Measurements from ENCODE around the gene ANKS1B. TPM values are rescaled to one million over a fixed set of nuclear protein-coding genes. Genes with fewer than 3 reads are reported as not detected.

Gene ANKS1B
- total RNA-seq, 1 experiment from 2014 or later, result 9.7 TPM

DNA sequence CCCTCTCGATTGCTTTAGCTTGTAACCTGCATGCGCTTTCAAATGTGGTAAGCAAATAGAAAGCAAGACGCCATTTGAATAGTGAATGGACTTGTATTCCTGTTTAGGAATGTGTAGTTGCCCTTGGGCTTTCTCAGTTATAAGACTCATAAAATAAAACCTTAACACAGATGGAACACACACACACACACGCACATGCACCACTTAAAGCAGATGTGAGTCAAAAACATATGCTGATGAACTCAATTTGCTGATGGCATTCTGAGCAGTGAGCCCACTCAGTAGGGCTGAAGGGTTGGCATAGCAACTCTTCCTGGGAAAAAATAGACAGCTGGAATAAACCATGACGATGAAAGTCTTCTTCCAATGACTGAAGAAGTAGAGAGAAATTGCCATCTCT is 979.1 kb downstream of the ANKS1B start:
- no TSS peak for BruUV-seq (replicated peaks)
- ChIA-PET POLR2A (no interaction called here), CTCF (no interaction called here)

DNA sequence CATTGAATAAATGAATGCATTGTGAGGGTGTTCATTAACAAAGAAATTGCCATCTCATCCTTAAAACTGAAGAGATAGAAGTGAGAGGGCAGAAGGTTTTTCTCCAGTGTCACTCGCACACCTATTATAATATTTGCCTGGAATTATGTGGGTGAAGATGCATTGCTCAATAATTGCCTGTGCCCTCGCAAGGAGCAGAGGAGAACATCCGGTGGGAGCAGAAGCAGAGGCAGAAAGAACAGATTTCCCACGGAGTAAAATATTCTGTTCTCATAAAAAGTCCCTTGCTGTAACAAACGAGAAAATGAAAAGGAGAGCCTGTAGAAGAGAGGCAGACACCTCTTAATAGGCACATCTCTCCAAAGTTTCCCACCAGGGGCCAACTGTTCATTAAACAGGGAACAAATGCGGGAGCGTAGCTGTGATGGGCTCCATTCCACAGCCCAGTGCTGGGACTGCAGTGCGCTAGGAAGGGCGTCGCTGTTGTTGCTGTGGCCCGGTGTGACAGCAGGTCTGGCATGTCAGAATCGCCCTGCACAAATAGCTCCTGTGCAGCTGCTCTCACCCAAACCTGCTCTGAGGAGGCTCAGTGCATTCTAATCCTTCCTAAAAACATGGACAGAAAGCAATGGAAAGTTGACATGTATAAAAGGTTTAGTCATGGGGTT is 979.8 kb downstream of the ANKS1B start:
- ATAC-seq, result no peak
- no peak overlapping the region for H3K4me3 ChIP-seq (ENCODE audit: low read depth in 2 of 2, low read length in 2 of 2)
- TF ChIP-seq TCF7L2 (IDR thresholded peaks at IDR 0.05; ENCODE audit: low read depth, low read length) (no peak), POLR2AphosphoS5 (IDR thresholded peaks at IDR 0.05; ENCODE audit: low read depth, low read length) (no peak), SIN3A (IDR thresholded peaks at IDR 0.05; ENCODE audit: borderline replicate concordance, insufficient read depth, low read depth, low read length) (no peak)
- TF ChIP-seq, protein P1, sequence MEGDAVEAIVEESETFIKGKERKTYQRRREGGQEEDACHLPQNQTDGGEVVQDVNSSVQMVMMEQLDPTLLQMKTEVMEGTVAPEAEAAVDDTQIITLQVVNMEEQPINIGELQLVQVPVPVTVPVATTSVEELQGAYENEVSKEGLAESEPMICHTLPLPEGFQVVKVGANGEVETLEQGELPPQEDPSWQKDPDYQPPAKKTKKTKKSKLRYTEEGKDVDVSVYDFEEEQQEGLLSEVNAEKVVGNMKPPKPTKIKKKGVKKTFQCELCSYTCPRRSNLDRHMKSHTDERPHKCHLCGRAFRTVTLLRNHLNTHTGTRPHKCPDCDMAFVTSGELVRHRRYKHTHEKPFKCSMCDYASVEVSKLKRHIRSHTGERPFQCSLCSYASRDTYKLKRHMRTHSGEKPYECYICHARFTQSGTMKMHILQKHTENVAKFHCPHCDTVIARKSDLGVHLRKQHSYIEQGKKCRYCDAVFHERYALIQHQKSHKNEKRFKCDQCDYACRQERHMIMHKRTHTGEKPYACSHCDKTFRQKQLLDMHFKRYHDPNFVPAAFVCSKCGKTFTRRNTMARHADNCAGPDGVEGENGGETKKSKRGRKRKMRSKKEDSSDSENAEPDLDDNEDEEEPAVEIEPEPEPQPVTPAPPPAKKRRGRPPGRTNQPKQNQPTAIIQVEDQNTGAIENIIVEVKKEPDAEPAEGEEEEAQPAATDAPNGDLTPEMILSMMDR (IDR thresholded peaks at IDR 0.05), result no peak
- TF ChIP-seq, protein P2, sequence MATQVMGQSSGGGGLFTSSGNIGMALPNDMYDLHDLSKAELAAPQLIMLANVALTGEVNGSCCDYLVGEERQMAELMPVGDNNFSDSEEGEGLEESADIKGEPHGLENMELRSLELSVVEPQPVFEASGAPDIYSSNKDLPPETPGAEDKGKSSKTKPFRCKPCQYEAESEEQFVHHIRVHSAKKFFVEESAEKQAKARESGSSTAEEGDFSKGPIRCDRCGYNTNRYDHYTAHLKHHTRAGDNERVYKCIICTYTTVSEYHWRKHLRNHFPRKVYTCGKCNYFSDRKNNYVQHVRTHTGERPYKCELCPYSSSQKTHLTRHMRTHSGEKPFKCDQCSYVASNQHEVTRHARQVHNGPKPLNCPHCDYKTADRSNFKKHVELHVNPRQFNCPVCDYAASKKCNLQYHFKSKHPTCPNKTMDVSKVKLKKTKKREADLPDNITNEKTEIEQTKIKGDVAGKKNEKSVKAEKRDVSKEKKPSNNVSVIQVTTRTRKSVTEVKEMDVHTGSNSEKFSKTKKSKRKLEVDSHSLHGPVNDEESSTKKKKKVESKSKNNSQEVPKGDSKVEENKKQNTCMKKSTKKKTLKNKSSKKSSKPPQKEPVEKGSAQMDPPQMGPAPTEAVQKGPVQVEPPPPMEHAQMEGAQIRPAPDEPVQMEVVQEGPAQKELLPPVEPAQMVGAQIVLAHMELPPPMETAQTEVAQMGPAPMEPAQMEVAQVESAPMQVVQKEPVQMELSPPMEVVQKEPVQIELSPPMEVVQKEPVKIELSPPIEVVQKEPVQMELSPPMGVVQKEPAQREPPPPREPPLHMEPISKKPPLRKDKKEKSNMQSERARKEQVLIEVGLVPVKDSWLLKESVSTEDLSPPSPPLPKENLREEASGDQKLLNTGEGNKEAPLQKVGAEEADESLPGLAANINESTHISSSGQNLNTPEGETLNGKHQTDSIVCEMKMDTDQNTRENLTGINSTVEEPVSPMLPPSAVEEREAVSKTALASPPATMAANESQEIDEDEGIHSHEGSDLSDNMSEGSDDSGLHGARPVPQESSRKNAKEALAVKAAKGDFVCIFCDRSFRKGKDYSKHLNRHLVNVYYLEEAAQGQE (IDR thresholded peaks at IDR 0.05; ENCODE audit: insufficient read depth in 1 of 2, low read depth in 2 of 2, low read length in 1 of 2), result no peak
- no TSS peak for BruUV-seq (replicated peaks)
- no peak for DNase-seq (ENCODE audit: low read depth, low spot score)
- POLR2A ChIA-PET, result no interaction called here
- no peaks in the 10 kb centered on the region for H3K4me1 ChIP-seq (ENCODE audit: control insufficient read depth, insufficient read depth, low read length)
- H3K27ac ChIP-seq (ENCODE audit: low read length), result no peak overlapping the region
- intact Hi-C loops (cut with micrococcal nuclease; ENCODE audit: unreplicated experiment) (no loop called here), in situ Hi-C loops (cut with HindIII; ENCODE audit: low pct_unique_long_range_greater_than_20kb, low sequenced_read_pairs) (no loop called here)
- CTCF ChIA-PET, result interaction anchor here (0.8 kb wide), 1 partner anchor 237 kb away, joined by 3 read pairs; no protein-coding TSS in a partner anchor
- no peaks in the 10 kb centered on the region for H3K27me3 ChIP-seq (ENCODE audit: control insufficient read depth, insufficient read depth, low read length)
- H3K9me3 ChIP-seq (ENCODE audit: control insufficient read depth, insufficient read depth, low read depth, low read length), result no peaks in the 10 kb centered on the region
- no peaks in the 10 kb centered on the region for H3K36me3 ChIP-seq (ENCODE audit: control insufficient read depth, insufficient read depth, low read length)

More for the DNA sequence above, 979.1 kb downstream of the ANKS1B start:
- in situ Hi-C loops (cut with HindIII; ENCODE audit: low pct_unique_long_range_greater_than_20kb, low sequenced_read_pairs) (no loop called here), intact Hi-C loops (cut with micrococcal nuclease; ENCODE audit: unreplicated experiment) (no loop called here)
- no peak for ATAC-seq
- Histone ChIP-seq H3K4me1 (ENCODE audit: control insufficient read depth, insufficient read depth, low read length) (no peaks in the 10 kb centered on the region), H3K27me3 (ENCODE audit: control insufficient read depth, insufficient read depth, low read length) (no peaks in the 10 kb centered on the region), H3K9me3 (ENCODE audit: control insufficient read depth, insufficient read depth, low read depth, low read length) (no peaks in the 10 kb centered on the region), H3K27ac (ENCODE audit: low read length) (no peak overlapping the region), H3K4me3 (ENCODE audit: low read depth in 2 of 2, low read length in 2 of 2) (no peak overlapping the region), H3K36me3 (ENCODE audit: control insufficient read depth, insufficient read depth, low read length) (no peaks in the 10 kb centered on the region)
- DNase-seq (ENCODE audit: low read depth, low spot score), result no peak
- no peak for TF ChIP-seq POLR2AphosphoS5 (IDR thresholded peaks at IDR 0.05; ENCODE audit: low read depth, low read length)
- TF ChIP-seq, protein P1 (IDR thresholded peaks at IDR 0.05), result no peak
- TF ChIP-seq SIN3A (IDR thresholded peaks at IDR 0.05; ENCODE audit: borderline replicate concordance, insufficient read depth, low read depth, low read length), result no peak
- TF ChIP-seq TCF7L2 (IDR thresholded peaks at IDR 0.05; ENCODE audit: low read depth, low read length), result no peak
- TF ChIP-seq, protein P2 (IDR thresholded peaks at IDR 0.05; ENCODE audit: insufficient read depth in 1 of 2, low read depth in 2 of 2, low read length in 1 of 2), result no peak
